ENCODE results near the gene ZBTB33.
A peak's percentile ranks its signal among the peaks of the same experiment; 100 is the strongest.

Gene ZBTB33

GRCh38 chrX:120250522-120251271 lies at the start of gene ZBTB33:
Gene ZBTB33 (plus strand): TSS chrX:120250812. CDS start chrX:120253416, 2,604 bp downstream.
- DNase-seq: peak; percentile 73 to 78

- DNase-seq: no peak
Observed at GRCh38 chrX:120200851-120201250, 49.8 kb upstream of the ZBTB33 start.

- no peak for DNase-seq
Observed at GRCh38 chrX:120205816-120206753, 44.5 kb upstream of the ZBTB33 start.

GRCh38 chrX:120207009-120207605 lies 43.5 kb upstream of the ZBTB33 start:
- no peak for DNase-seq

- peak; percentile 32 to 49 for DNase-seq
Observed at GRCh38 chrX:120213438-120214265, 37.0 kb upstream of the ZBTB33 start.

- no peak for DNase-seq
Observed at GRCh38 chrX:120223374-120223773, 27.2 kb upstream of the ZBTB33 start.

GRCh38 chrX:120224388-120224787 lies 26.2 kb upstream of the ZBTB33 start:
- DNase-seq: no peak

- DNase-seq: no peak
Observed at GRCh38 chrX:120228187-120228908, 22.3 kb upstream of the ZBTB33 start.

GRCh38 chrX:120235284-120235683 lies 15.3 kb upstream of the ZBTB33 start:
- no peak for DNase-seq

- no peak for DNase-seq
Observed at GRCh38 chrX:120236687-120237479, 13.7 kb upstream of the ZBTB33 start.

- no peak for DNase-seq
Observed at GRCh38 chrX:120238933-120239332, 11.7 kb upstream of the ZBTB33 start.

GRCh38 chrX:120242813-120243212 lies 7.8 kb upstream of the ZBTB33 start:
- no peak for DNase-seq

GRCh38 chrX:120244395-120244734 lies 6.2 kb upstream of the ZBTB33 start:
- no peak for DNase-seq

GRCh38 chrX:120244735-120245498 lies 5.7 kb upstream of the ZBTB33 start:
- DNase-seq: peak; percentile 40 to 44

GRCh38 chrX:120251471-120252011 lies 929 bp downstream of the ZBTB33 start:
- DNase-seq: peak; percentile 0

GRCh38 chrX:120253784-120254183 lies 3.2 kb downstream of the ZBTB33 start:
- DNase-seq: no peak

GRCh38 chrX:120260369-120260768 lies 9.8 kb downstream of the ZBTB33 start:
- no peak for DNase-seq

GRCh38 chrX:120262859-120263708 lies 12.5 kb downstream of the ZBTB33 start:
- DNase-seq: no peak

- no peak for DNase-seq
Observed at GRCh38 chrX:120264341-120264740, 13.7 kb downstream of the ZBTB33 start.

All from activated CD4-positive, alpha-beta T cell treated with anti-CD3 and anti-CD28 coated beads, Interleukin-2, amount 50 U/mL, for 4 hours (primary cell).